A673 (cell line): Measurements from ENCODE around the gene CREB3L1. TPM values are rescaled to one million over a fixed set of nuclear protein-coding genes. Genes with fewer than 3 reads are reported as not detected.
A peak's percentile ranks its signal among the peaks of the same experiment; 100 is the strongest.

Experiments used
- BruUV-seq: library from RNA; stranded (reverse); fragments of 400-500 nt; replicated peaks from 2 replicates; lab custom pipeline; 2021; lab: Mats Ljungman, UMichigan
- CTCF ChIA-PET: fragments of 300-600 bp; sonication (Branson Sonifier 250); formaldehyde crosslinking; loops from one replicate; lab custom pipeline; 2022; ENCODE audit warnings: antibody characterized with exemption; lab: Charles Lee
- POLR2A ChIA-PET: fragments of 300-600 bp; sonication (Branson Sonifier 250); formaldehyde crosslinking; loops from one replicate; lab custom pipeline; 2022; ENCODE audit warnings: antibody characterized with exemption; ENCODE audit not compliant: low non-redundant PET; lab: Charles Lee
- DNase-seq: peaks from one replicate; pipeline ENCODE4 v3.0.0-alpha.2; 2015; ENCODE audit warnings: low spot score
- H3K27ac ChIP-seq: fragments of 200-600 bp; sonication (generic); 2 replicates; pipeline ENCODE4 v1.5.1; 2016; ENCODE audit warnings: mixed run types, low read depth, mild to moderate bottlenecking, mixed read lengths, antibody characterized with exemption, low read length; ENCODE audit not compliant: poor library complexity, severe bottlenecking
- H3K27me3 ChIP-seq: fragments of 200-600 bp; sonication (generic); replicated peaks from 2 replicates; pipeline ENCODE4 v1.6.1; 2017; ENCODE audit warnings: mixed run types, low read depth, mild to moderate bottlenecking, mixed read lengths, antibody characterized with exemption, low read length; ENCODE audit not compliant: insufficient read depth, poor library complexity
- H3K36me3 ChIP-seq: fragments of 200-600 bp; sonication (generic); 2 replicates; pipeline ENCODE4 v1.6.1; 2016; ENCODE audit warnings: mixed run types, mild to moderate bottlenecking, mixed read lengths, antibody characterized with exemption, low read length; ENCODE audit not compliant: insufficient read depth, poor library complexity, severe bottlenecking
- H3K4me1 ChIP-seq: fragments of 200-600 bp; sonication (generic); 2 replicates; pipeline ENCODE4 v1.6.1; 2017; ENCODE audit warnings: mixed run types, mild to moderate bottlenecking, mixed read lengths, antibody characterized with exemption, low read length; ENCODE audit not compliant: insufficient read depth, poor library complexity, severe bottlenecking
- H3K4me3 ChIP-seq: fragments of 200-600 bp; sonication (generic); 2 replicates; pipeline ENCODE4 v1.5.1; 2016; ENCODE audit warnings: low read depth, mixed run types, mild to moderate bottlenecking, mixed read lengths, low read length; ENCODE audit not compliant: poor library complexity, severe bottlenecking
- H3K9me3 ChIP-seq: fragments of 200-600 bp; sonication (generic); 2 replicates; pipeline ENCODE4 v1.6.1; 2016; ENCODE audit warnings: mixed run types, low read depth, mild to moderate bottlenecking, mixed read lengths, antibody characterized with exemption, low read length; ENCODE audit not compliant: poor library complexity, severe bottlenecking
- EZH2 ChIP-seq: fragments of 200-600 bp; sonication (generic); IDR thresholded peaks from 2 replicates; pipeline ENCODE4 v1.6.1; 2017; ENCODE audit warnings: borderline replicate concordance, low read depth, mild to moderate bottlenecking, mixed read lengths, antibody characterized with exemption, low read length; ENCODE audit not compliant: poor library complexity, severe bottlenecking
- intact Hi-C: fragments of 100-400 bp; cut with micrococcal nuclease; formaldehyde crosslinking; loops from one replicate; pipeline ENCODE4 v1.10.0; 2022; ENCODE audit not compliant: unreplicated experiment
- total RNA-seq: library from RNA; stranded (reverse); gene quantifications from 2 replicates; pipeline ENCODE4 v1.2.3, GENCODE V29; 2021
- TF ChIP-seq, protein P1 (sequence below): fragments of 300-800, 200-600 bp; sonication (generic); conservative IDR thresholded peaks from 2 replicates; pipeline ENCODE4 v1.5.1; 2017; ENCODE audit warnings: low read depth, mild to moderate bottlenecking, antibody characterized with exemption, low read length, moderate library complexity, mixed read lengths

The CREB3L1 gene
- total RNA-seq, 1 experiment from 2014 or later = 3.5 TPM

DNA sequence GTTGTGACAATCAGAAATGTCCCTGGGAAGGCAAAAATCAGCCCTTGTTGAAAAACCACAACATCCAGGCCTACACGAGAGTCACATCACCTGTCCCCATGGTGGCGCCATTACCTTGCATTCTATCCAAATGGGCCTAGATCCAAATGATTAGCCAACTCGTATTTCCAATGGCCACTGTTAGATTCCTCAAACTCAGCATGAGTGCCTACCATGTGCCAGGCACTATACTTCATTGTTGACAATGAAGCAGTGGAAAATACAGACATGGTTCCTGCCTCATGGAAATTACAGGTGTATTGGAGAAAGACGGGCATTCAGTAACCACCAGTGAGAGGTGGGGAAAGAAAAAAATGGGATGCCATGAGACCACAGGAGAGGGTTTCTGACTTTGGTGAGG is 29.8 kb upstream of the CREB3L1 start:
- no peak overlapping the region for H3K27ac ChIP-seq

GRCh38 chr11:46248289-46249102 is 29.0 kb upstream of the CREB3L1 start:
- Histone ChIP-seq H3K4me3 (no peak overlapping the region), H3K27ac (peak overlapping the region; percentile 42), H3K9me3 (no peaks in the 10 kb centered on the region), H3K4me1 (peaks cover 17% of the 10 kb centered on the region), H3K27me3 (no peaks in the 10 kb centered on the region), H3K36me3 (no peaks in the 10 kb centered on the region)
- intact Hi-C loops = loop anchor here (10.0 kb wide), 1 partner anchor 1616 kb away; no protein-coding TSS in a partner anchor
- TF ChIP-seq, protein P1, sequence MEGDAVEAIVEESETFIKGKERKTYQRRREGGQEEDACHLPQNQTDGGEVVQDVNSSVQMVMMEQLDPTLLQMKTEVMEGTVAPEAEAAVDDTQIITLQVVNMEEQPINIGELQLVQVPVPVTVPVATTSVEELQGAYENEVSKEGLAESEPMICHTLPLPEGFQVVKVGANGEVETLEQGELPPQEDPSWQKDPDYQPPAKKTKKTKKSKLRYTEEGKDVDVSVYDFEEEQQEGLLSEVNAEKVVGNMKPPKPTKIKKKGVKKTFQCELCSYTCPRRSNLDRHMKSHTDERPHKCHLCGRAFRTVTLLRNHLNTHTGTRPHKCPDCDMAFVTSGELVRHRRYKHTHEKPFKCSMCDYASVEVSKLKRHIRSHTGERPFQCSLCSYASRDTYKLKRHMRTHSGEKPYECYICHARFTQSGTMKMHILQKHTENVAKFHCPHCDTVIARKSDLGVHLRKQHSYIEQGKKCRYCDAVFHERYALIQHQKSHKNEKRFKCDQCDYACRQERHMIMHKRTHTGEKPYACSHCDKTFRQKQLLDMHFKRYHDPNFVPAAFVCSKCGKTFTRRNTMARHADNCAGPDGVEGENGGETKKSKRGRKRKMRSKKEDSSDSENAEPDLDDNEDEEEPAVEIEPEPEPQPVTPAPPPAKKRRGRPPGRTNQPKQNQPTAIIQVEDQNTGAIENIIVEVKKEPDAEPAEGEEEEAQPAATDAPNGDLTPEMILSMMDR = no peak
- TF ChIP-seq EZH2 = no peak
- CTCF ChIA-PET = interaction anchor here (0.7 to 1.0 kb wide), 2 partner anchors 42 to 70 kb away, joined by 4 to 5 read pairs; no protein-coding TSS in a partner anchor
- BruUV-seq = no TSS peak
- peak; percentile 86 for DNase-seq
- POLR2A ChIA-PET = interaction anchor here (0.7 kb wide), 1 partner anchor 413 kb away, joined by 4 read pairs; no protein-coding TSS in a partner anchor

More for the DNA sequence above, 29.8 kb upstream of the CREB3L1 start:
- ChIA-PET POLR2A (no interaction called here), CTCF (no interaction called here)
- Histone ChIP-seq H3K4me1 (peaks cover 22% of the 10 kb centered on the region), H3K9me3 (no peaks in the 10 kb centered on the region), H3K36me3 (no peaks in the 10 kb centered on the region), H3K4me3 (no peak overlapping the region), H3K27me3 (no peaks in the 10 kb centered on the region)
- BruUV-seq = no TSS peak
- TF ChIP-seq EZH2 = no peak
- TF ChIP-seq, protein P1 = peak; percentile 82
- peak; percentile 80 for DNase-seq
- intact Hi-C loops = loop anchor here (10.0 kb wide), 1 partner anchor 1617 kb away; no protein-coding TSS in a partner anchor

DNA sequence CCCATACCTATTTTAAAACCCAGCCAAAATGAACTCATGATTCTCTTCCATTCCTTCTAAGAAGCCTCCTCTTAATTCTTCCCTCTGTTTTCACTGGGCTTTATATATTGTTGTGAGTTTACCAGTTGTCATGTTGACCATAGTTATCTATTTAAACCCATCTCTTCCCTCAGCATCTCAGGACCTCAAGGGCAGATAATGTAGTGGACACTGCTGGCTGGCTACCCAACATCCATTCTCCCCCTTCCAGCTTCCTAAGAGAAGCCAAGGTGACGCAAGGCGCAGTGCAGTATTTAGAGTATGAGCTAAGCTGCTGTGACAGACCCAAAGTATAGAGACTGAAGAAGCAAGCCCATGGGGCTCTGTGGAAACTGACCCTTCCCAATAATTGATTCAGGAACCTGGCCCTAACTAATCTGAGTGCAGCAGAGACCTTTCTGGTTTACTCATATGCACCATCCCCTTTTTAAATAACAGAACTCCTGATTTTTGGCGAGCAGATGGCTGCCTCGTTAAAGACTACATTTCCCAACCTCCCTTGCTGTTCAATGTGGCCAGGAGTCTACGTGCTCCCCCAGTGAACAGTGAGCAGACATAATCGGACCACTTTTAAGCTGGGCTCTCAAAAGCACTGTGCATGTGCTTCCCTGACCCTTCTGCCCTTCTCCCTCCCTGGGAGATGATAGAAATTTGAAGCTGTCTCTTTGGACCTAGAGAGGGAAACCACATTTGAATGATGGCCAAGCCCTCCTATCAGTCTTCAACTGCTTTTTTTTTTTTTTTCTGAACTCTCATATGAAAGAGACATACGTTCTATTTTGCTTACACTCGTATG is 28.1 kb upstream of the CREB3L1 start:
- H3K36me3 ChIP-seq = no peaks in the 10 kb centered on the region
- DNase-seq = peak; percentile 57
- ChIA-PET CTCF (interaction anchor here (0.7 to 1.0 kb wide), 2 partner anchors 41 to 70 kb away, joined by 4 to 5 read pairs; no protein-coding TSS in a partner anchor), POLR2A (interaction anchor here (0.6 to 1.2 kb wide), 3 partner anchors 46 to 412 kb away, joined by 3 to 10 read pairs (median 4); no protein-coding TSS in a partner anchor)
- peak overlapping the region; percentile 42 for H3K27ac ChIP-seq
- no TSS peak for BruUV-seq
- no peaks in the 10 kb centered on the region for H3K9me3 ChIP-seq
- H3K27me3 ChIP-seq = no peaks in the 10 kb centered on the region
- peaks cover 9% of the 10 kb centered on the region for H3K4me1 ChIP-seq
- TF ChIP-seq EZH2 = no peak
- TF ChIP-seq, protein P1 = no peak
- H3K4me3 ChIP-seq = no peak overlapping the region
- intact Hi-C loops = loop anchor here (10.0 kb wide), 1 partner anchor 1615 kb away; no protein-coding TSS in a partner anchor
